Superior temporal gyrus (tissue), 1 donor: ENCODE measurements around the gene MROH2B.

Source experiments
- DNase-seq: peaks from one replicate; pipeline ENCODE4 v3.0.0-alpha.2; 2016; ENCODE audit errors: extremely low spot score

Gene MROH2B

GRCh38 chr5:40972434-40972833 lies 98.7 kb downstream of the MROH2B start:
- no peak for DNase-seq

GRCh38 chr5:40962207-40962955 lies 108.8 kb downstream of the MROH2B start:
- DNase-seq, result no peak

GRCh38 chr5:40960037-40960436 lies 111.1 kb downstream of the MROH2B start:
- DNase-seq, result no peak

- no peak for DNase-seq
Observed at GRCh38 chr5:40958811-40959210, 112.3 kb downstream of the MROH2B start.

- no peak for DNase-seq
Observed at GRCh38 chr5:40957048-40957447, 114.1 kb downstream of the MROH2B start.

GRCh38 chr5:40955313-40955712 lies 115.8 kb downstream of the MROH2B start:
- DNase-seq, result no peak
